A673 (cell line): Measurements from ENCODE around the gene TAF10. TPM values are rescaled to one million over a fixed set of nuclear protein-coding genes. Genes with fewer than 3 reads are reported as not detected.

Experiments used
- BruUV-seq: library from RNA; stranded (reverse); fragments of 400-500 nt; replicated peaks from 2 replicates; lab custom pipeline; 2021; lab: Mats Ljungman, UMichigan
- CTCF ChIA-PET: fragments of 300-600 bp; sonication (Branson Sonifier 250); formaldehyde crosslinking; loops from one replicate; lab custom pipeline; 2022; ENCODE audit warnings: antibody characterized with exemption; lab: Charles Lee
- POLR2A ChIA-PET: fragments of 300-600 bp; sonication (Branson Sonifier 250); formaldehyde crosslinking; loops from one replicate; lab custom pipeline; 2022; ENCODE audit warnings: antibody characterized with exemption; ENCODE audit not compliant: low non-redundant PET; lab: Charles Lee
- DNase-seq: peaks from one replicate; pipeline ENCODE4 v3.0.0-alpha.2; 2015; ENCODE audit warnings: low spot score
- H3K27ac ChIP-seq: fragments of 200-600 bp; sonication (generic); 2 replicates; pipeline ENCODE4 v1.5.1; 2016; ENCODE audit warnings: mixed run types, low read depth, mild to moderate bottlenecking, mixed read lengths, antibody characterized with exemption, low read length; ENCODE audit not compliant: poor library complexity, severe bottlenecking
- H3K27me3 ChIP-seq: fragments of 200-600 bp; sonication (generic); replicated peaks from 2 replicates; pipeline ENCODE4 v1.6.1; 2017; ENCODE audit warnings: mixed run types, low read depth, mild to moderate bottlenecking, mixed read lengths, antibody characterized with exemption, low read length; ENCODE audit not compliant: insufficient read depth, poor library complexity
- H3K36me3 ChIP-seq: fragments of 200-600 bp; sonication (generic); 2 replicates; pipeline ENCODE4 v1.6.1; 2016; ENCODE audit warnings: mixed run types, mild to moderate bottlenecking, mixed read lengths, antibody characterized with exemption, low read length; ENCODE audit not compliant: insufficient read depth, poor library complexity, severe bottlenecking
- H3K4me1 ChIP-seq: fragments of 200-600 bp; sonication (generic); 2 replicates; pipeline ENCODE4 v1.6.1; 2017; ENCODE audit warnings: mixed run types, mild to moderate bottlenecking, mixed read lengths, antibody characterized with exemption, low read length; ENCODE audit not compliant: insufficient read depth, poor library complexity, severe bottlenecking
- H3K4me3 ChIP-seq: fragments of 200-600 bp; sonication (generic); 2 replicates; pipeline ENCODE4 v1.5.1; 2016; ENCODE audit warnings: low read depth, mixed run types, mild to moderate bottlenecking, mixed read lengths, low read length; ENCODE audit not compliant: poor library complexity, severe bottlenecking
- H3K9me3 ChIP-seq: fragments of 200-600 bp; sonication (generic); 2 replicates; pipeline ENCODE4 v1.6.1; 2016; ENCODE audit warnings: mixed run types, low read depth, mild to moderate bottlenecking, mixed read lengths, antibody characterized with exemption, low read length; ENCODE audit not compliant: poor library complexity, severe bottlenecking
- EZH2 ChIP-seq: fragments of 200-600 bp; sonication (generic); IDR thresholded peaks from 2 replicates; pipeline ENCODE4 v1.6.1; 2017; ENCODE audit warnings: borderline replicate concordance, low read depth, mild to moderate bottlenecking, mixed read lengths, antibody characterized with exemption, low read length; ENCODE audit not compliant: poor library complexity, severe bottlenecking
- intact Hi-C: fragments of 100-400 bp; cut with micrococcal nuclease; formaldehyde crosslinking; loops from one replicate; pipeline ENCODE4 v1.10.0; 2022; ENCODE audit not compliant: unreplicated experiment
- total RNA-seq: library from RNA; stranded (reverse); gene quantifications from 2 replicates; pipeline ENCODE4 v1.2.3, GENCODE V29; 2021
- TF ChIP-seq, protein P1 (sequence below): fragments of 300-800, 200-600 bp; sonication (generic); conservative IDR thresholded peaks from 2 replicates; pipeline ENCODE4 v1.5.1; 2017; ENCODE audit warnings: low read depth, mild to moderate bottlenecking, antibody characterized with exemption, low read length, moderate library complexity, mixed read lengths

TAF10 gene
- total RNA-seq, 1 experiment from 2014 or later: 112 TPM

DNA sequence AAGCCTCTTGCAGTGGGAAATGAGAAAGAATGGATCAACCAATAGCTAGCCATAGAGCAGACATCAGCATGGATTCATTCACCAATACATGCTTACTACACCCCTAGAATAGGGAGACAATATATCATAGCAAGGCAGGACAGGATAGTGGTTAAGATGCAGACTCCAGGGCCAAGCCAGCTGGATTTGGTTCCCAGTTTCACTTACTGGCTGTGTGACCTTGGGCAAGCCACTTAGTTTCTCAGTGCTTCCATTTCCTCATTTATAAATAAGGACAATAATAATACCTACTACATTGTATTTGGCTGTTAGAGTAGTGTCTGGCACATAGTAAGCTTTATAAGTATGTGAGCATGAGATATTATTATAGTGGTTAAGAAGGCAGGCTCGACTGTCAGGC lies 36.5 kb upstream of the TAF10 start:
- H3K36me3 ChIP-seq: no peaks in the 10 kb centered on the region
- TF ChIP-seq, protein P1, sequence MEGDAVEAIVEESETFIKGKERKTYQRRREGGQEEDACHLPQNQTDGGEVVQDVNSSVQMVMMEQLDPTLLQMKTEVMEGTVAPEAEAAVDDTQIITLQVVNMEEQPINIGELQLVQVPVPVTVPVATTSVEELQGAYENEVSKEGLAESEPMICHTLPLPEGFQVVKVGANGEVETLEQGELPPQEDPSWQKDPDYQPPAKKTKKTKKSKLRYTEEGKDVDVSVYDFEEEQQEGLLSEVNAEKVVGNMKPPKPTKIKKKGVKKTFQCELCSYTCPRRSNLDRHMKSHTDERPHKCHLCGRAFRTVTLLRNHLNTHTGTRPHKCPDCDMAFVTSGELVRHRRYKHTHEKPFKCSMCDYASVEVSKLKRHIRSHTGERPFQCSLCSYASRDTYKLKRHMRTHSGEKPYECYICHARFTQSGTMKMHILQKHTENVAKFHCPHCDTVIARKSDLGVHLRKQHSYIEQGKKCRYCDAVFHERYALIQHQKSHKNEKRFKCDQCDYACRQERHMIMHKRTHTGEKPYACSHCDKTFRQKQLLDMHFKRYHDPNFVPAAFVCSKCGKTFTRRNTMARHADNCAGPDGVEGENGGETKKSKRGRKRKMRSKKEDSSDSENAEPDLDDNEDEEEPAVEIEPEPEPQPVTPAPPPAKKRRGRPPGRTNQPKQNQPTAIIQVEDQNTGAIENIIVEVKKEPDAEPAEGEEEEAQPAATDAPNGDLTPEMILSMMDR: no peak
- no peak for TF ChIP-seq EZH2
- intact Hi-C loops: no loop called here
- H3K4me1 ChIP-seq: peaks cover 15% of the 10 kb centered on the region
- no TSS peak for BruUV-seq
- no peaks in the 10 kb centered on the region for H3K27me3 ChIP-seq
- ChIA-PET POLR2A (no interaction called here), CTCF (interaction anchor here (1.2 kb wide), 1 partner anchor 117 kb away, joined by 3 read pairs; no protein-coding TSS in a partner anchor)
- H3K9me3 ChIP-seq: no peaks in the 10 kb centered on the region
- H3K27ac ChIP-seq: no peak overlapping the region
- no peak for DNase-seq
- H3K4me3 ChIP-seq: no peak overlapping the region

DNA sequence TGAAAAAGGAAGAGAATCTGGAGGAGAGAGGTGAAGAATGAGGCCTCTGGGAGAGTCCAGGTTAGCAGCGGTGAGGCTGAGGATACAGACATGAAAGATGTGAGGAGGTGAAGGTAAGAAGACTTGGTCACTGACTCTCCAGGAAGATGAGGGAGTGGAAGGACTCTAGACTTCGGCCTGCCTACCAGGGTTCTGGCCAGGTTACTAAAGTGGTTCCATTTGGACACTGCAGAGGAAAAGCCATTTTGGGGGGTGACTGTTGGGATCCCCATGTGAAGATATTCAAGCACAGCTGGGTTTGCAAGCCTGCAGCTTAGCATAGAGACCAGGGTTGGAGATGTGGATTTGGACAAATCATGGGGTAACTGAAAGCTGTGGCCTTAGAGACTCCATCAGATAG lies 35.8 kb upstream of the TAF10 start:
- no TSS peak for BruUV-seq
- no peak for DNase-seq
- no peaks in the 10 kb centered on the region for H3K9me3 ChIP-seq
- POLR2A ChIA-PET: no interaction called here
- H3K4me1 ChIP-seq: peaks cover 15% of the 10 kb centered on the region
- no peak overlapping the region for H3K4me3 ChIP-seq
- no peak overlapping the region for H3K27ac ChIP-seq
- CTCF ChIA-PET: interaction anchor here (1.1 to 1.2 kb wide), 2 partner anchors 36 to 117 kb away, joined by 3 to 4 read pairs; partner anchors contain the start of gene MRPL17
- no peaks in the 10 kb centered on the region for H3K36me3 ChIP-seq
- TF ChIP-seq, protein P1: no peak
- no peak for TF ChIP-seq EZH2
- H3K27me3 ChIP-seq: no peaks in the 10 kb centered on the region
- intact Hi-C loops: no loop called here

DNA sequence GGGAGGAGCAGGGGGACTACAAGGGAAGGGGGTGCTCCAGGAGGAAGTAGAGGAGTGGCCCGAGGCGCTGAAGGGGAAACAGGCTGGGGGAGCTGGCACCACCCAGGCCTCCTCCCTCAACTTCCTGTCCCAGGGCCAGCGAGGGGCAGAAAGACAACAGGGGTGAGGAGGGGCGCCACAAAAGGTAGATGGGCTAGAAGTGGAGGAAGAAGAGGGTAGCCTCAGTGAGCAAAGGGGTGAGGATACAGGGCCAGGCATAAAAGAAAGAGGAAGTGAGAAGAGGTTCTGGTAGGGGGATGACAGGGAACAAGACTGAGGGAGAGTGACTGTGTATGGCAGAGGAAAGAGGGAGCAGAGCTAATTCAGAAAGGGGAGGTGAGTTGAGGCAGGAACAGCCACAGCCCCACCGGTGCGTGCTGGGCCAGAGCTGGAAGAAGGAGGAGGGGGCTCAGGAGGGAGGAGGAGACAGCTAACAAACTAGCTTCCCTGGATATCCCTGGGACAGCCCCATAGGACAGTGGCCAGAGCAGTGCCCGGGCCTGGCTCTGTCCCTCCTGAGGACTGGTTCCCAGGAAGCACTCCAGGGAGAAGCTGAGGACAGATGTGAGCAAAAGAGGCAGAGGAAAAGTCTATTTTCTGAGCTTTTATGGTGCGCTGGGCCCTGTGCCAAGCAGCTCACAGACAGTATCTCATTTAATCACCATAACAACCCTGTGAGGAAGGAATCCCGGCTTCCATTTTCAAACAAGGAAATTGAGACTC lies 35.1 kb upstream of the TAF10 start:
- peaks cover 15% of the 10 kb centered on the region for H3K4me1 ChIP-seq
- POLR2A ChIA-PET: interaction anchor here (0.6 kb wide), 1 partner anchor 622 kb away, joined by 13 read pairs; no protein-coding TSS in a partner anchor
- H3K9me3 ChIP-seq: no peaks in the 10 kb centered on the region
- BruUV-seq: no TSS peak
- H3K4me3 ChIP-seq: no peak overlapping the region
- intact Hi-C loops: no loop called here
- CTCF ChIA-PET: interaction anchor here (1.1 to 1.2 kb wide), 2 partner anchors 36 to 116 kb away, joined by 3 to 4 read pairs; partner anchors contain the start of gene MRPL17
- peak; percentile 57 for DNase-seq
- H3K27ac ChIP-seq: peak overlapping the region; percentile 61
- no peaks in the 10 kb centered on the region for H3K36me3 ChIP-seq
- TF ChIP-seq EZH2: no peak
- TF ChIP-seq, protein P1: no peak
- no peaks in the 10 kb centered on the region for H3K27me3 ChIP-seq
